ENCODE data around the gene ZMYND8. TPM values are rescaled to one million over a fixed set of nuclear protein-coding genes. Genes with fewer than 3 reads are reported as not detected.

Gene ZMYND8
- total RNA-seq, 4 donors from 2014 or later: 41.6 to 79.4 (median 60.7) TPM

- Histone ChIP-seq H3K4me3 (no peak overlapping the region), H3K9me3 (no peaks in the 10 kb centered on the region), H3K27ac (peak overlapping the region; percentile 78 to 90 (median 90)), H3K27me3 (no peaks in the 10 kb centered on the region), H3K36me3 (no peaks in the 10 kb centered on the region), H3K4me1 (peaks cover 68 to 96% (median 77%) of the 10 kb centered on the region in 4 donors)
- intact Hi-C loops (cut with DNase I; ENCODE audit: low total_unique reads): no loop called here
- no peak for DNase-seq
- TF ChIP-seq EP300 (IDR thresholded peaks at IDR 0.05; ENCODE audit: low read depth) (no peak), CTCF (IDR thresholded peaks at IDR 0.05) (no peak), POLR2AphosphoS5 (IDR thresholded peaks at IDR 0.05) (no peak)
- WGBS, 2 donors (ENCODE audit: low coverage in 1 of 2): 86% methylated on average over 6 to 8 of the region's 8 CpGs
- in situ Hi-C loops (cut with MboI; ENCODE audit: low pct_ligation_motif_present in 1 of 4, low pct_unique_long_range_greater_than_20kb in 1 of 4, low sequenced_read_pairs in 3 of 4): no loop called here
Measured at GRCh38 chr20:47332381-47333206, 23.9 kb downstream of the ZMYND8 start.

- Histone ChIP-seq H3K27me3 (no peaks in the 10 kb centered on the region), H3K4me3 (no peak overlapping the region), H3K36me3 (no peaks in the 10 kb centered on the region), H3K4me1 (peaks cover 63 to 91% (median 71%) of the 10 kb centered on the region in 4 donors), H3K9me3 (no peaks in the 10 kb centered on the region), H3K27ac (peak overlapping the region; percentile 78 to 90 (median 90))
- in situ Hi-C loops (cut with MboI; ENCODE audit: low pct_ligation_motif_present in 1 of 4, low pct_unique_long_range_greater_than_20kb in 1 of 4, low sequenced_read_pairs in 3 of 4) (no loop called here), intact Hi-C loops (cut with DNase I; ENCODE audit: low total_unique reads) (no loop called here)
- 55 to 72% methylated on average over 4 to 10 of the region's 10 CpGs for WGBS, 2 donors (ENCODE audit: low coverage in 1 of 2)
- peak; percentile 51 for DNase-seq
- no peak for TF ChIP-seq EP300 (IDR thresholded peaks at IDR 0.05; ENCODE audit: low read depth)
- TF ChIP-seq POLR2AphosphoS5 (IDR thresholded peaks at IDR 0.05): peak; percentile 28 to 75 (median 58)
- TF ChIP-seq CTCF (IDR thresholded peaks at IDR 0.05): no peak
- peak; percentile 49 for TF ChIP-seq POLR2A (IDR thresholded peaks at IDR 0.05)
Measured at GRCh38 chr20:47330933-47331708, 25.4 kb downstream of the ZMYND8 start.

- intact Hi-C loops (cut with DNase I; ENCODE audit: low total_unique reads): no loop called here
- Histone ChIP-seq H3K4me1 (peaks cover 58 to 80% (median 65%) of the 10 kb centered on the region in 4 donors), H3K9me3 (no peaks in the 10 kb centered on the region)
Measured at GRCh38 chr20:47330071-47330470, 26.4 kb downstream of the ZMYND8 start.

More at GRCh38 chr20:47330071-47330470, 26.4 kb downstream of the ZMYND8 start:
- no peak overlapping the region for H3K4me3 ChIP-seq
- DNase-seq: no peak
- no peaks in the 10 kb centered on the region for H3K36me3 ChIP-seq
- in situ Hi-C loops (cut with MboI; ENCODE audit: low pct_ligation_motif_present in 1 of 4, low pct_unique_long_range_greater_than_20kb in 1 of 4, low sequenced_read_pairs in 3 of 4): no loop called here
- H3K27ac ChIP-seq: peak overlapping the region; percentile 78 to 90 (median 90)
- TF ChIP-seq CTCF (IDR thresholded peaks at IDR 0.05): no peak
- no peak for TF ChIP-seq POLR2AphosphoS5 (IDR thresholded peaks at IDR 0.05)
- no peak for TF ChIP-seq POLR2A (IDR thresholded peaks at IDR 0.05)
- no peaks in the 10 kb centered on the region for H3K27me3 ChIP-seq
- 76% methylated on average over 3 of the region's 3 CpGs; no CpG with 5 or more reads in 1 of the 2 donors for WGBS, 2 donors (ENCODE audit: low coverage in 1 of 2)
